Endodermal cell (in vitro differentiated cells): ENCODE measurements around the gene GPR61. TPM values are rescaled to one million over a fixed set of nuclear protein-coding genes. Genes with fewer than 3 reads are reported as not detected.

Experiments used
- DNase-seq: peaks from one replicate; pipeline ENCODE4 v3.0.0-alpha.2; 2017
- H3K27ac ChIP-seq: 2 replicates; pipeline ENCODE4 v1.5.1; 2013; ENCODE audit warnings: mild to moderate bottlenecking, low read depth, low read length, moderate library complexity
- H3K27me3 ChIP-seq: 2 replicates; pipeline ENCODE4 v1.6.1; 2013; ENCODE audit warnings: mild to moderate bottlenecking, low read length, moderate library complexity; ENCODE audit not compliant: insufficient read depth, control insufficient read depth, poor library complexity, severe bottlenecking
- H3K36me3 ChIP-seq: 2 replicates; pipeline ENCODE4 v1.7.0; 2013; ENCODE audit warnings: mild to moderate bottlenecking, low read length, moderate library complexity; ENCODE audit not compliant: control insufficient read depth, insufficient read depth
- H3K4me1 ChIP-seq: one replicate; pipeline ENCODE4 v1.7.0; 2013; ENCODE audit warnings: low read length; ENCODE audit not compliant: control insufficient read depth, insufficient read depth
- H3K4me3 ChIP-seq: 2 replicates; pipeline ENCODE4 v1.5.1; 2013; ENCODE audit warnings: mild to moderate bottlenecking, low read length, moderate library complexity
- H3K9ac ChIP-seq: 2 replicates; pipeline ENCODE4 v1.6.1; 2013; ENCODE audit warnings: mild to moderate bottlenecking, low read length, moderate library complexity; ENCODE audit not compliant: poor library complexity, severe bottlenecking; ENCODE audit errors: extremely low read depth
- H3K9me3 ChIP-seq: 2 replicates; pipeline ENCODE4 v1.6.1; 2013; ENCODE audit warnings: mild to moderate bottlenecking, low read length, moderate library complexity; ENCODE audit not compliant: control insufficient read depth
- H3K27ac Mint-ChIP-seq: 2 replicates; pipeline ENCODE4 v1.8.0; 2020; ENCODE audit warnings: mixed read lengths
- H3K27me3 Mint-ChIP-seq: 2 replicates; pipeline ENCODE4 v1.8.0; 2021; ENCODE audit warnings: mild to moderate bottlenecking, mixed read lengths; ENCODE audit not compliant: insufficient read depth
- H3K36me3 Mint-ChIP-seq: 2 replicates; pipeline ENCODE4 v1.8.0; 2020; ENCODE audit warnings: low read depth, mixed read lengths
- H3K4me1 Mint-ChIP-seq: 2 replicates; pipeline ENCODE4 v1.8.0; 2020; ENCODE audit warnings: mixed read lengths
- H3K4me3 Mint-ChIP-seq: 2 replicates; pipeline ENCODE4 v1.8.0; 2020; ENCODE audit warnings: mild to moderate bottlenecking, moderate library complexity, mixed read lengths
- H3K9me3 Mint-ChIP-seq: 2 replicates; pipeline ENCODE4 v1.8.0; 2020; ENCODE audit warnings: mild to moderate bottlenecking, mixed read lengths
- WGBS, 2 experiments: methylation state at CpG; one replicate each; pipeline versions ENCODE4 v1.1.5 to v1.1.7; 2013; ENCODE audit warnings: missing lambda C conversion rate in 2 of 2, mixed read lengths in 1 of 2; ENCODE audit not compliant: insufficient coverage in 1 of 2, insufficient read length in 1 of 2; 5-methylcytosine and 5-hydroxymethylcytosine counted together
- total RNA-seq, 2 donors: library from RNA; stranded (reverse); fragmentation: NEBNext Ultra II Directional in 1 of 2; extraction: Animal tissue kit (Norgen Biotek cat#: 25700) in 1 of 2; gene quantifications; 2 replicates in 1 of 2; 3 replicates in 1 of 2; pipeline ENCODE4 v1.2.1, GENCODE V29; 2021
- TF ChIP-seq, protein P1 (sequence below): fragments of 200-600 bp; sonication (generic); conservative IDR thresholded peaks from 2 replicates; pipeline ENCODE4 v1.5.0; 2021; ENCODE audit warnings: antibody characterized with exemption, mild to moderate bottlenecking

GPR61 gene
- total RNA-seq, 2 donors from 2014 or later = 0.93 TPM; not detected in 1

DNA sequence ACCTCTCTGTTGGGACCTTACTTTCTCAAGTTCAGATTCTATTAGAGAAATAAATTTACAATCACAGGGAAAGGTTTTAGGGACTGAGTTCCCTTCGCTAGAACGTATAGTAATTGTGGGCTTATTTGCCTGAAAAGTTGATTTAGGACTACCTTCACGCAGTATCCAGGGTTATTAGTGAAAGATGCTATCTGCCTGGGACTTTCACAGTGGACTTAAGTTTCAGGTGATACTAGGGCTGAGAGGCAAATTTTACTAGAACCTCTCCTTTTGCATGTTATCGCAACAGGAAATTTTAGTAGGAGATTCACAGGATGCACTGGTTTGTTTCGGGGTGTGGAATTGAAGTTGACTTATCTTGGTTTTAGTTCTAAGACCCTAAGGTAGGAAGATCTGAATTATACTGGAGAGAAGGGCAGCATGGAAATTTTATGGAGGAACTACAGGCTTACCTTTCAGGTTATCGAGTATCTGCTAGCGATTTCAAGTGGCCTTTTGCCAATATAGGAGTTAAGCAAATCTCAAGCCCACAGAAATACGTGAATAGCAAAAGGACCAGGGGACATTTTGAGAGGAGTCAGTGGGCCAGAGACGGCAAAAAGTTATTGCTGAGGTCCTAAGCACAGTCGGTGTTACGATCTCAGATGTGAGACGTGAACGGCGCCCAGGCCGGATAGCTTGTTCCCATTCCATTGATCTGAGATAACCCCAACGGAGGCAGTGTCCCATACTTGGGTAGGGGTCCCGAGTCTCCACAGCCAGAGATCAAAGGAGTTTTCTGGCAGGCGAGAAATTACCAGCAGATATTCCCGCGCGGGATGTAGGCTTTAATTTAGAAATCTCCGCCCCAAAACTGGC, 8.0 kb downstream of the GPR61 start:
- peak overlapping the region; percentile 19 for H3K27ac ChIP-seq
- 18 to 22% methylated on average over 22 of the region's 22 CpGs for WGBS, 2 experiments
- no peaks in the 10 kb centered on the region for H3K27me3 ChIP-seq
- H3K9me3 ChIP-seq = no peaks in the 10 kb centered on the region
- peak overlapping the region; percentile 96 for H3K4me3 Mint-ChIP-seq
- no peaks in the 10 kb centered on the region for H3K36me3 Mint-ChIP-seq
- TF ChIP-seq, protein P1, sequence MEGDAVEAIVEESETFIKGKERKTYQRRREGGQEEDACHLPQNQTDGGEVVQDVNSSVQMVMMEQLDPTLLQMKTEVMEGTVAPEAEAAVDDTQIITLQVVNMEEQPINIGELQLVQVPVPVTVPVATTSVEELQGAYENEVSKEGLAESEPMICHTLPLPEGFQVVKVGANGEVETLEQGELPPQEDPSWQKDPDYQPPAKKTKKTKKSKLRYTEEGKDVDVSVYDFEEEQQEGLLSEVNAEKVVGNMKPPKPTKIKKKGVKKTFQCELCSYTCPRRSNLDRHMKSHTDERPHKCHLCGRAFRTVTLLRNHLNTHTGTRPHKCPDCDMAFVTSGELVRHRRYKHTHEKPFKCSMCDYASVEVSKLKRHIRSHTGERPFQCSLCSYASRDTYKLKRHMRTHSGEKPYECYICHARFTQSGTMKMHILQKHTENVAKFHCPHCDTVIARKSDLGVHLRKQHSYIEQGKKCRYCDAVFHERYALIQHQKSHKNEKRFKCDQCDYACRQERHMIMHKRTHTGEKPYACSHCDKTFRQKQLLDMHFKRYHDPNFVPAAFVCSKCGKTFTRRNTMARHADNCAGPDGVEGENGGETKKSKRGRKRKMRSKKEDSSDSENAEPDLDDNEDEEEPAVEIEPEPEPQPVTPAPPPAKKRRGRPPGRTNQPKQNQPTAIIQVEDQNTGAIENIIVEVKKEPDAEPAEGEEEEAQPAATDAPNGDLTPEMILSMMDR = no peak
- peak overlapping the region; percentile 100 for H3K4me3 ChIP-seq
- DNase-seq = peak; percentile 63
- H3K36me3 ChIP-seq = peaks cover 10% of the 10 kb centered on the region
- H3K27me3 Mint-ChIP-seq = no peaks in the 10 kb centered on the region
- H3K4me1 Mint-ChIP-seq = peaks cover 23% of the 10 kb centered on the region
- H3K9ac ChIP-seq = peak overlapping the region; percentile 79
- H3K4me1 ChIP-seq = peaks cover 14% of the 10 kb centered on the region
- peak overlapping the region; percentile 98 for H3K27ac Mint-ChIP-seq
- H3K9me3 Mint-ChIP-seq = no peaks in the 10 kb centered on the region

GRCh38 chr1:109548321-109549267, 8.9 kb downstream of the GPR61 start, which contains the start of gene GNAI3:
TSS of gene GNAI3 (plus strand) at chr1:109548615. CDS start at chr1:109548721, 106 bp downstream.
- WGBS, 2 experiments = 0 to 1% methylated on average over 34 to 68 of the region's 68 CpGs

GRCh38 chr1:109556563-109556962, 16.9 kb downstream of the GPR61 start:
- no peak overlapping the region for H3K9ac ChIP-seq
- Mint-ChIP-seq H3K4me1 (peaks cover 22% of the 10 kb centered on the region), H3K36me3 (peaks cover 4% of the 10 kb centered on the region), H3K27me3 (no peaks in the 10 kb centered on the region), H3K27ac (no peak overlapping the region), H3K9me3 (no peaks in the 10 kb centered on the region), H3K4me3 (no peak overlapping the region)
- DNase-seq = no peak
- no peaks in the 10 kb centered on the region for H3K9me3 ChIP-seq
- no peaks in the 10 kb centered on the region for H3K27me3 ChIP-seq
- WGBS, 2 experiments = 97 to 100% methylated on average over 1 to 2 of the region's 2 CpGs
- TF ChIP-seq, protein P1 = no peak
- peaks cover 11% of the 10 kb centered on the region for H3K36me3 ChIP-seq
- peaks cover 5% of the 10 kb centered on the region for H3K4me1 ChIP-seq
- no peak overlapping the region for H3K27ac ChIP-seq
- H3K4me3 ChIP-seq = no peak overlapping the region

More at GRCh38 chr1:109548321-109549267, 8.9 kb downstream of the GPR61 start, which contains the start of gene GNAI3:
- peak within 1 kb of the TSS; percentile 96 for H3K4me3 Mint-ChIP-seq
- H3K9me3 Mint-ChIP-seq = no peaks in the 10 kb centered on the region
- peak within 1 kb of the TSS; percentile 100 for H3K4me3 ChIP-seq
- TF ChIP-seq, protein P1 = no peak
- H3K9me3 ChIP-seq = no peaks in the 10 kb centered on the region
- peaks cover 14% of the 10 kb centered on the region for H3K4me1 ChIP-seq
- H3K27me3 Mint-ChIP-seq = no peaks in the 10 kb centered on the region
- peak within 1 kb of the TSS; percentile 79 for H3K9ac ChIP-seq
- DNase-seq = peak; percentile 98
- peak within 1 kb of the TSS; percentile 98 for H3K27ac Mint-ChIP-seq
- no peaks in the 10 kb centered on the region for H3K27me3 ChIP-seq
- H3K36me3 Mint-ChIP-seq = no peaks in the 10 kb centered on the region
- peak within 1 kb of the TSS; percentile 74 for H3K27ac ChIP-seq
- H3K36me3 ChIP-seq = peaks cover 10% of the 10 kb centered on the region
- H3K4me1 Mint-ChIP-seq = peaks cover 23% of the 10 kb centered on the region
